ENCODE results near the gene KLHL29. TPM values are rescaled to one million over a fixed set of nuclear protein-coding genes. Genes with fewer than 3 reads are reported as not detected.

Gene KLHL29
- total RNA-seq, 1 experiment from 2014 or later, result 2.4 TPM

DNA sequence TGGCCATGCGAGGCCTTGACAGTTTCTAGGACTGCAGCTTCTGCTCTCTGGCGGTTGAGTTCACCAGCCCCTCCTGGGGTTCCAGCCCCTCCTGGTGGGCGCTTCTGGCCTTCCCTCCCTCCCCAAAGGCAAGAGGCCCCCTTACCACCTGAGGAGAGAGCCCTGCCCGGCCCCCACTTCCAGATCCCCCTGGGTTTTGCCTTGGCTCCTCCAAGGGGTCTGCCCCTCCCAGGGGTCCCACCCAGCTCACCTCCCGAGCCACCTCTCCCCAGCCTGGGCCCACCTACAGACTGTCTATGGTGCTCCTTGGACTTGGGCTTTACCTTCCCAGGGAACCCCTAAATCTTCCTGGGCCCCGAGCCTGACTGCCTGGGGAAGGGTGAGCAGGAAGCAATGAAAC, 277.5 kb downstream of the KLHL29 start:
- no peaks in the 10 kb centered on the region for H3K9me3 Mint-ChIP-seq
- Histone ChIP-seq H4K5ac (ENCODE audit: insufficient read length, low read depth, low read length) (no peak overlapping the region), H2BK5ac (ENCODE audit: insufficient read length, low read length) (no peak overlapping the region), H2BK15ac (ENCODE audit: low read depth, low read length) (no peak overlapping the region; the same call in 1 of the 2 replicates), H3K23ac (ENCODE audit: insufficient read length, low read depth, low read length) (no peak overlapping the region), H2BK12ac (ENCODE audit: insufficient read length, low read depth, low read length) (no peak overlapping the region), H3K56ac (ENCODE audit: insufficient read length, low read depth, low read length) (no peak overlapping the region), H3K9ac (ENCODE audit: extremely low read depth, insufficient read length, low read length) (no peak overlapping the region), H2BK120ac (ENCODE audit: low read depth, low read length, poor library complexity, severe bottlenecking) (no peak overlapping the region), H3K79me1 (ENCODE audit: insufficient read depth, low read depth, low read length, poor library complexity, severe bottlenecking) (no peaks in the 10 kb centered on the region), H4K20me1 (ENCODE audit: control insufficient read depth, insufficient read depth, insufficient read length) (no peaks in the 10 kb centered on the region), H4K91ac (ENCODE audit: insufficient read length, low read depth, low read length) (no peak overlapping the region), H3K4ac (ENCODE audit: low read depth, low read length) (no peak overlapping the region), H2AK5ac (ENCODE audit: insufficient read length, low read length) (no peak overlapping the region), H3K4me1 (ENCODE audit: insufficient read depth, low read length) (no peaks in the 10 kb centered on the region), H3K4me2 (ENCODE audit: insufficient read depth, insufficient read length, low read length) (no peak overlapping the region), H3K9me3 (ENCODE audit: control insufficient read depth, low read depth, low read length) (no peaks in the 10 kb centered on the region), H3K14ac (ENCODE audit: insufficient read depth, low read length) (no peak overlapping the region), H3K27ac (ENCODE audit: insufficient read length, low read depth, low read length) (no peak overlapping the region), H2BK20ac (ENCODE audit: low read depth, low read length, poor library complexity, severe bottlenecking) (no peak overlapping the region), H3K79me2 (ENCODE audit: insufficient read depth, low read length) (no peaks in the 10 kb centered on the region), H3K18ac (ENCODE audit: insufficient read length, low read depth, low read length) (no peak overlapping the region), H2AFZ (ENCODE audit: low read length) (no peak overlapping the region), H4K8ac (replicated peaks; ENCODE audit: insufficient read length, low read depth, low read length) (no peak overlapping the region), H3K23me2 (ENCODE audit: insufficient read length, low read depth, low read length, poor library complexity, severe bottlenecking) (no peaks in the 10 kb centered on the region), H3T11ph (ENCODE audit: low read length) (no peak overlapping the region), H3K27me3 (ENCODE audit: insufficient read depth, low read length) (no peaks in the 10 kb centered on the region)
- H3K36me3 Mint-ChIP-seq (ENCODE audit: insufficient read depth in 1 of 3, low read depth in 3 of 3), result no peaks in the 10 kb centered on the region; a peak in 1 of 7 replicates
- no peak overlapping the region for H3K4me3 Mint-ChIP-seq
- TF ChIP-seq, protein P1, sequence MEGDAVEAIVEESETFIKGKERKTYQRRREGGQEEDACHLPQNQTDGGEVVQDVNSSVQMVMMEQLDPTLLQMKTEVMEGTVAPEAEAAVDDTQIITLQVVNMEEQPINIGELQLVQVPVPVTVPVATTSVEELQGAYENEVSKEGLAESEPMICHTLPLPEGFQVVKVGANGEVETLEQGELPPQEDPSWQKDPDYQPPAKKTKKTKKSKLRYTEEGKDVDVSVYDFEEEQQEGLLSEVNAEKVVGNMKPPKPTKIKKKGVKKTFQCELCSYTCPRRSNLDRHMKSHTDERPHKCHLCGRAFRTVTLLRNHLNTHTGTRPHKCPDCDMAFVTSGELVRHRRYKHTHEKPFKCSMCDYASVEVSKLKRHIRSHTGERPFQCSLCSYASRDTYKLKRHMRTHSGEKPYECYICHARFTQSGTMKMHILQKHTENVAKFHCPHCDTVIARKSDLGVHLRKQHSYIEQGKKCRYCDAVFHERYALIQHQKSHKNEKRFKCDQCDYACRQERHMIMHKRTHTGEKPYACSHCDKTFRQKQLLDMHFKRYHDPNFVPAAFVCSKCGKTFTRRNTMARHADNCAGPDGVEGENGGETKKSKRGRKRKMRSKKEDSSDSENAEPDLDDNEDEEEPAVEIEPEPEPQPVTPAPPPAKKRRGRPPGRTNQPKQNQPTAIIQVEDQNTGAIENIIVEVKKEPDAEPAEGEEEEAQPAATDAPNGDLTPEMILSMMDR (conservative IDR thresholded peaks at IDR 0.05), result no peak
- no peaks in the 10 kb centered on the region for H3K4me1 Mint-ChIP-seq
- H3K27me3 Mint-ChIP-seq (ENCODE audit: low read depth), result peaks cover 2% of the 10 kb centered on the region
- no CpG with 5 or more reads among the region's 6 CpGs for WGBS (ENCODE audit: extremely low coverage, insufficient read length, low lambda C conversion rate)
- H3K27ac Mint-ChIP-seq, result no peak overlapping the region
- no peak for DNase-seq
